Muscle of back (tissue), 11 donors: Measurements from ENCODE around the gene ATAD3C. TPM values are rescaled to one million over a fixed set of nuclear protein-coding genes. Genes with fewer than 3 reads are reported as not detected.
"Not testable (repeated sequence)": the region's sequence is repeated elsewhere in the genome, so short reads cannot be mapped to it uniquely, and the experiment has no call there.

Source experiments
- DNase-seq, 3 donors: peaks; one replicate each; pipeline versions ENCODE4 v3.0.0 to v3.0.0-alpha.2; 2013
- polyA plus RNA-seq, 10 donors: library from polyadenylated mRNA; unstranded; fragments of 120-200 nt; gene quantifications; one replicate each; pipeline ENCODE4 v1.2.1, GENCODE V29; 2013; ENCODE audit not compliant: insufficient read length in 10 of 10

ATAD3C gene
- polyA plus RNA-seq, 10 donors: 0.25 to 1.5 (median 0.61) TPM

DNA sequence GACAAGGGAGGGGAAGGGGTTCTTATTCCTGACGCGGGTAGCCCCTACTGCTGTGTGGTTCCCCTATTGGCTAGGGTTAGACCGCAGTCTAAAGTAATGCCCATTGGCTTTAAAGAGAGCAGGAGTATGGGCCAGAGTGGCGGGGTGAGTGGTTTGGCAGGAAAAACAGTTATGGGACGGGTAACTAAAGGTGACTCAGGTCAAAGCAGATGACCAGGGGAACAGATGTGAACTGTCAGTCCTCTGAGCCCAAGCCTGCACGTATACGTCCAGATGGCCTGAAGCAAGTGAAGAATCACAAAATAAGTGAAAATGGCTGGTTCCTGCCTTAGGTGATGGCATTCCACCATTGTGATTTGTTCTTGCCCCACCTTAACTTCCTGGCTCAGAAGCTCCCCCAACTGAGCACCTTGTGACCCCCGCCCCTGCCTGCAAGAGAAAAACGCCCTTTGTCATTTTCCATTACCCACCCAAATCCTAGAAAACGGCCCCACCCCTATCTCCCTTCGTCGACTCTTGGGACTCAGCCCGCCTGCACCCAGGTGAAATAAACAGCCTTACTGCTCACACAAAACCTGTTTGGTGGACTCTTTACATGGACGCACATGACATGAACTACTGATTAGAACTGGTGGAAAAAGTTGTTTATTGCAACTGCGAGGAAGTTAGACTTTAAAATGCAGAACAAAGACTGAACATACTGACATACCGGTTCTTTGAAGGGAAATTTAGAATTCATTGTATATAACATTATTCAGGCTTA, 21.3 kb downstream of the ATAD3C start:
- no peak for DNase-seq

DNA sequence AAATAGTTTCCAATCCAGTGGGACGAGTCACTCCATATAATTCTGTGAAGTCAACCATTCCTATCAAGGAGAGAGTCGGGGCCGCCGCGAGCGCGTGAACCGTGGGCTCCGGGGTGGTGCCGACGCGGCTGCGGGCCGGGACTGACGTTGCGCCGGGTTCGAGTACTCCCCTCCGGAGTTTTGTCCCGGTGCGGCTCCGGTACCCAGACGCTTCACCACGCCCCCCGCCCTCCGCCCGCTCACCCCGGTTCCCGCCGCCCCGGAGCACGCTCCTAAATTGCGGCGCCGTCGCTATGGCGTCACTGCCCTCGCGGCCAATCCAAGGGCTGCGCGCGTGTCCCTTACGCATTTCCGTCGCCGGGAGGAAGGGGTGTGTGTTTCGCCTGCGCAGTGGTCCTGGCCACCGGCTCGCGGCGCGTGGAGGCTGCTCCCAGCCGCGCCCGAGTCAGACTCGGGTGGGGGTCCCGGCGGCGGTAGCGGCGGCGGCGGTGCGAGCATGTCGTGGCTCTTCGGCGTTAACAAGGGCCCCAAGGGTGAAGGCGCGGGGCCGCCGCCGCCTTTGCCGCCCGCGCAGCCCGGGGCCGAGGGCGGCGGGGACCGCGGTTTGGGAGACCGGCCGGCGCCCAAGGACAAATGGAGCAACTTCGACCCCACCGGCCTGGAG, 22.0 kb downstream of the ATAD3C start, which contains the start of gene ATAD3B:
Gene ATAD3B, plus strand, starts transcription at position 377 of the 664 bp plus-strand sequence. Its CDS starts 120 bp downstream, at position 497.
- DNase-seq: peak; percentile 92 to 98 (median 96)

DNA sequence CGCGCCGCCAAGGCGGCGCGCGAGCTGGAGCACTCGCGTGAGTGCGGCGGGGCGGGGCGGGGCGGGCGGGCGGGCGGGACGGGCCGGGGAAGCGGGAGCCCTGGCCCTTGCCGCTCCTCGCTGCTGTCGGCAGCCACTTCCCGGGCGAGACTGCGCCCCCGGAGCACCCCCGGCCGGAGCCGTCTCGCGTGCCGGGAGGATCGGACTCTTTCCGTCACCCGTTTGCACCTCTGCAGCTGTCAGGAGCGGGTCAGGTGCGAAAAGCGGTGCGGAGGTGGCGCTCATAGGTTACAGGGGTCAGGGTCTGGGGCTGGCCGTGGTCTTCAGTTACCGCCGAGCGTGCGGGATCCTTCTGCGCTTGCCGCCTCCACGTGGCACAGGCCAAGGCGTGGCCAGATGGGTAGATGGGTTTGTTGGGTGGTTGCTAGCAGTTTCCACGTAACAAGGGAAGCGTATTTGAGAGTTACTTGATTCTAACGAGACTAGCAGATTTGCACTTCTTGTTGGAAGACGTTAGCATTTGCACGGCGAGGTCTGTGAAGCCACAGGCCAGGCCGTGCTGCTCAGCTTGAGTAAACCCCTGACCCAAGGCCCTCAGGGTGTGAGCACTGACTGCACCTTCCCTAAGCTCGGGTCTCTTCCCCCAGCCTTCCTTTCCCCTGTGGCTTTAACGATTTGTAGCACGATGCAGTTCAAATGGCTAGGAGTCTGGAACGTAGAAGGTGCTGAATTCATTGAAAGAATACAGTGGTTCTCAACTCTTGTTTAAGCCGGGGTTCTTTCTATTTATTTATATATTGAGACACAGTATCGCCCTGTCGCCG, 22.8 kb downstream of the ATAD3C start:
- DNase-seq: not testable (repeated sequence)

DNA sequence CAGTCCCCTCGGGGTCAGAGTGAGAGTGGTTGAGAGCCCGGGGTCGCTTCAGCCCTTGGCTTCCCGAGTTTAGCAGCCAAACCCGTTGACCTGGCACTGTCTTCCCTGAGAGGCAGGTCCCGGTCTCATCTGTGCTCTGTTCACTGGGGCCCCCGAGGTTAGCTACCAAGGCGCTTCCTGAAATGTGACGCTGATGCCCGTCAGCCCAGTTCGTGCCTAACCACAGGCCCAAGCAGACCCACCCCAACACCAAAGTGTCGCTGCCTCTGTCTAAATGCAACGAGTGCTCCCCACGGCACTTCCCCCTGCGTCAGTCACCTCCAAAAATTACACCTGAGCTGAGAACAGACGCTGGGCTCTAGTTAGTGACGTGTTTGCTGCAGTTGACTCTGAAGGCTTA, 26.5 kb downstream of the ATAD3C start:
- not testable (repeated sequence) for DNase-seq

DNA sequence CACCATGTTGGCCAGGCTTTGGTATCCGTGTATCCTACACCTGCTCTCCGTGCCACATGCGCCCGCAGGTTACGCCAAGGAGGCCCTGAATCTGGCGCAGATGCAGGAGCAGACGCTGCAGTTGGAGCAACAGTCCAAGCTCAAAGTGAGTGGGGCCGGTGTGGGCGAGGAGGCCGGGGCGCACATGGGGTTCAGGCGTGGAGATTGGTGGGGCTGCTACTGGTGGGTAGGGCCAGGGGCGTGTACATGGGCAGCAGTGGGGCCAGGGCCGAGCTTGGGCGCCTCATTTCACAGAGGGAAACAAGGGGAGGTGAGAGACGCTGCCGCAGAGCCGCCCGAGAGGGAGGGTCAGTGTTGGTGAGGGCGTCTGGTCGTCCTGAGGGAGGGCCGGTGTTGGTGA, 27.7 kb downstream of the ATAD3C start:
- DNase-seq: no peak

DNA sequence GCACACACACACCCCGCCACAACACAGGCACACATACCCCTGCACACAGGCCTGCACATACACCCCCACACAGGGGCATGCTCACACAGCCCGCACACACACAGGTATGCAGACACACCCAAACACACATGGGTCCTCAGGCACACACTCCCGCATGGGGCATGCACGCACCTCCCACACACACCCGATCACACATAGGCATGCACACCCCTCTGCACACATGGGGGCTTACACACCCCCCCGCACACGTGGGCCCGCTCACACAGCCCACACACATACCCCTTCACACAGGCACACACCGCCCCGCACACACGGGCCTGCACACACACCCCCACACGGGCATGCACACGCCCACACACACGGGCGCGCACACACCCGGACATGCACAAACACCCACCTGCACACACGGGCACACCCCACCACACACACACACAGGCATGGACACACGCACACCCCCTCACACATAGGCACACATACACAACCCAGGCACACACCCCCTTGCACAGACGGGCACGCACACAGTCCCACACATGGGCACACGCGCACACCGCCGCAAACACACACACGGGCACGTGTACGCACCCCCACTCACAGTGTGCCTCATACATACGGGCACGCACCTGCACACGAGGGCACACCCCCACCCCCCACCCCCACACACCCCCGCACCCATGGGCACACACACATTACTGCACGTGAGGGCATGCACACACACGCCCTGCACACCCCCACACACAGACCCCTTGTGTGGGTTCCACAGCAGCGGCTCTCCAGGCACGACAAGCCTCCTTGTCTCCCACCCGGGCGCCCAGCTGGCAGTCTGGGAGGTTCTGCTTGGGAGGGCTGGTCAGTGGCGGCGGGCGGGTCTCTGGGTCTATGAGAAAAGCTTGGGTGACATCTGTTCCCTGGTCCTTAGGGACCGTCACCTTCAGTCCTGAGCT, 30.3 kb downstream of the ATAD3C start:
- DNase-seq: no peak

DNA sequence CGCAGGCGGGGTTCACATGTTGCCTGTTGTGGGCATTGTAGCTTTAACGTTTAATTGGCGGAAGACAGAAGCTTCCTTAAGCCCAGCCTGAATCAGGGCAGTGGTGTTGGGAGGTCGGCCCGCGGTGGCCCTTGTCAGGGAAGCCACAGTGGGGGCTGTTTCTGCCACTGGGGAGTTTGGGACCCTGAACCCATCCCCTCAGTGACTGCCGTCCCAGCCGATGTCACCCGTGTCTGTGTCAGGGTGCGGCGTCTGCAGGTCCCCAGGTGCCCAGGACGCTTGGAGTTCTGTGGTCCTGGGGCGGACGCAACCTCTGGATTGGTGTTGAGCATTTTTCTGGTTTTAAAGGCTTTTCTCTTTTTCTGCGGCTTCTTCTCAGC, 31.0 kb downstream of the ATAD3C start:
- DNase-seq: not testable (repeated sequence)

DNA sequence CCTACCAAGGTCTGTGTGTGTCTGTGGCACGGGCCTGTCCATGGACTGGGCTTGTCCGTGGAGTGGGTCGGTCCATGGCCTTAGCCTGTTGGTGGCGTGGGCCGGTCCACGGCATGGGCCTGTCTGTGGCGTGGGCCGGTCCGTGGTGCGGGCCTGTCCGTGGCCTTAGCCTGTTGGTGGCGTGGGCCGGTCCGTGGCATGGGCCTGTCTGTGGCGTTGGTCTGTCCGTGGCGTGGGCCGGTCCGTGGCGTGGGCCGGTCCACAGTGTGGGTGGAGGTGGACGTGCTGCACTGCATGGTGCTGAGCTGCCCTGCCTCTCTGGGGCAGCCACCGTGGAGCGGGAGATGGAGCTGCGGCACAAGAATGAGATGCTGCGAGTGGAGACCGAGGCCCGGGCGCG, 32.3 kb downstream of the ATAD3C start:
- DNase-seq: not testable (repeated sequence)

DNA sequence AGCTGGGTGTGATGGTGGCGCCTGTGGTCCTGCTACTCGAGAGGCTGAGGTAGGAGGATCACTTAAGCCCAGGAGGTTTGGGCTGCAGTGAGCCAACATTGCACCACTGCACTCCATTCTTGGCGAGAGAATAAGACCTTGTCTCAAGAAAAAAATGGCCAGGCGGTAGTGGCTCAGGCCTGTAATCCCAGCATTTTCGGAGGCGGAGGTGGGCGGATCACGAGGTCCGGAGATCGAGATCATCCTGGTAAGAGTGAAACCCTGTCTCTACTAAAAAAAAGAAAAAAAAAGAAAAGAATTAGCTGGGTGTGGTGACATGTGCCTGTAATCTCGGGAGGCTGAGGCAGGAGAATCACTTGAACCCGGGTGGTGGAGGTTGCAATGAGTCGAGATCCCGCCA, 33.4 kb downstream of the ATAD3C start:
- no peak for DNase-seq

DNA sequence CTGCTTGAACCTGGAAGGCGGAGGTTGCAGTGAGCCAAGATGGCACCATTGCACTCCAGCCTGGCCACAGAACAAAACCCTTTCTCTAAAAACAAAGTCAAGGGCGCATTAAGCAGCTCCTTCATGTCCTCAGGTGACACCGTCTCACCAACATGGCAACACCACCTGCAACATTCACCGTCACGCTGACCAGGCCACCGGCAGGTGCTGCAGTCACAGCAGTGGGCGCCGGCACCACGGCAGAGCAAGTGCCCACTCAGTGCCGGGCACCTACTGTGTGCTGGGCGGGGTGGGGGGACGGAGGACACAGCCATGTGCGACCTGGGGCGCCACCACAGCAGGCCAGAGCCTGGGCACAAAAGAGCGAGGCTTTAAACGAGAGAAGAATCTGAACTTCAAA, 34.2 kb downstream of the ATAD3C start:
- no peak for DNase-seq

DNA sequence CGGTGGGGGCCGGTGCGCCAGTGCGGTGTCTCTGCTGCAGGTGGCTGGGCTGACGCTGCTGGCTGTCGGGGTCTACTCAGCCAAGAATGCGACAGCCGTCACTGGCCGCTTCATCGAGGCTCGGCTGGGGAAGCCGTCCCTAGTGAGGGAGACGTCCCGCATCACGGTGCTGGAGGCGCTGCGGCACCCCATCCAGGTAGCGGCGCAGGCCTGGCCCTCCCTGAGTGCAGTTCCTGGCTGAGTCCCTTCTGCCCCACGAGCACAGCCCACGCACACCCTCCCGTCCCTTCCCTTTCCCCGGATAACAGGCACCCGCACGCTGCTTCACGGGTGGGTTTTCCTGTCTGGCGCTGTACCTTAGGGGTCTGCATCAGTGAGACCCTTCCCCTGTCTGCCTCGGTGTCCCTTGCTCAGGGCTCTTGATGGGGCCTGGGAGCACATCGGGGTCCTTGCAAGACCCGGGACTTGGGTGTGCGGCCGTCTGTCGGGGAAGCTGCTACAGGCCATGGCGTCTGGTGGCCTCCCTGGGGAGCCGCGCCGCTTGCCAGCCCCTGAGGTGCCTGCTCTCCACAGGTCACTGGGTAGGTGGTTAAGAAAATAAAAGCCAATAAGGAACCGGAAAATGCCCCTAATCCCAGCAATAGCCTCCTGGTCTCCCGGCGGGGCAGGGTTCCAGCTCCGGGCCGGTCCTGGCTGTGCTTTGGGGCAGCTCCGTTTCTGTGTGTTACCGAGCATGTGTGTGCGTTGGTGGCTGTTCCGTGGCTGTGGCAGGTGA, 35.7 kb downstream of the ATAD3C start:
- DNase-seq: not testable (repeated sequence)

DNA sequence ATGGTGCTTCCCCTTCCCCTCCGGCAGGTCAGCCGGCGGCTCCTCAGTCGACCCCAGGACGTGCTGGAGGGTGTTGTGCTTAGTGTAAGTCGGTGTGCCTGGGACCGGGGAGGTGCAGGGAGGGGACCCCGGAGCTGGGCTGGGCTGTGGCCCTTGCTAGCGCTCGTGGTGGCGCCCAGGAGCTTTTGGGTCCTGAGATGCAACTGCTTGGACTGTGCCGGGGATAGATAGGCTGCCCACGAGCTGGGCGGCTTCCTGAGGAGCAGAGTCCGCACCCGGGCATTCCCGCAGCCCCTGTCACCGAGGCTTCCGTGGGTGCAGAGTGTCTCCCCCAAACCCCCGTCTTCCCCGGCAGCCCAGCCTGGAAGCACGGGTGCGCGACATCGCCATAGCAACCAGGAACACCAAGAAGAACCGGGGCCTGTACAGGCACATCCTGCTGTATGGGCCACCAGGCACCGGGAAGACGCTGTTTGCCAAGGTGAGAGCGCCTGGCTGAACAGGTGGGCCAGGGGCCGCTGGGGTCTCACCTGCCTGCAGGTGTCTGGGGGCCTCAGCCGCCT, 36.3 kb downstream of the ATAD3C start:
- not testable (repeated sequence) for DNase-seq

DNA sequence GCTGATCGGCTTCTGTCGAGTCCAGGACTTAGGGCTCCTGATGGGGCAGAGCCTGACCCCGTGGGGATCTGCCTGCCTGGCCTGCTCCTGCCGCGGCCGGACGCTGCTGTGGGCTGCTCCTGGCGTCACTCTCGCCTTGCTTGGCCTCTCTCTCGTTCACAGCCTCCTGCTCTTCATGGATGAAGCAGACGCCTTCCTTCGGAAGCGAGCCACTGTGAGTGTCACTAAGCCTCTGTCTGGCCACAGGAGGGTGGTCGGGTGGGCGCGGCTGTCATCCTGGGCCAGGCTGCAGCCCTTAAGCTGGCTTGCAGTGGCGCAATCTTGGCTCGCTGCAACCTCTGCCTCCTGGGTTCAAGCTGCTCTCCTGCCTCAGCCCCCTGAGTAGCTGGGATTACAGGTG, 38.2 kb downstream of the ATAD3C start:
- no peak for DNase-seq

DNA sequence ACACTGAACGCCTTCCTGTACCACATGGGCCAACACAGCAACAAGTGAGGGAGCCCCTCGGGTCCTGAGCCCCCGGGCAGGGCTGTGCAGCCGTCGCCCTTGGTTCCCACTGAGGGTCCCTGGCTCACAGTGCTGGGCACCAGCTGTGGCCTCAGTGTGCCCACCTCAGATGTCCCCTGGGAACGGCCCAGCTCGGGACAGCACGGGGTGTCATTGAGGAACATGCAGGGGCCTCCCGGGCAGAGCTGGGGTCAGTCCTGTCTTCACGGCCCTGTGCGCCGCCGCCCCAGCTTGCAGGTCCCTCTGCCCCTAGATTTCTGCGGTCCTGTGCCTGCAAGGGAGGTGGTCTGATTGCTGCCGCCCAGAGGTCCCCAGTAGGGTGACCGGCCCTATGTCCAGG, 39.7 kb downstream of the ATAD3C start:
- DNase-seq: no peak

DNA sequence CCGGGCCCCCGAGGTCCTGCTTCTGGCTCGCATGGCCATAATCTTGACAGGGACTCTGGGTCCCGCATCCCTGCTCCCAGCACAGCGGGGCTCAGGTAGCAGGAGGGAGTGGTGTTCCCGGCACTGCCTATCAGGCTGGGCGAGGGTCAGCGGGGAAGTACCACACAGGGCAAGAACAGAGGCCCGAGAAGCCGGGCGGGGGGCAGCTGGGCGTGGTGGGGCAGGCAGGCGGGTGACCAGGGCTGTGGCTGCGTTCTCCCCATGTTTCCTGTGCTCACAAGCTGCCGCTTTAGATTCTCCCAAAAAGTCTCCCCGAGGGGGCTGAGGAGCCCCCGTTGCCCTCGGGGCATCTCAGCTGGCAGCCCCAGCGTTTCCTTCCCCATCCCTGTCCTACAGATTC, 40.4 kb downstream of the ATAD3C start:
- DNase-seq: no peak

DNA sequence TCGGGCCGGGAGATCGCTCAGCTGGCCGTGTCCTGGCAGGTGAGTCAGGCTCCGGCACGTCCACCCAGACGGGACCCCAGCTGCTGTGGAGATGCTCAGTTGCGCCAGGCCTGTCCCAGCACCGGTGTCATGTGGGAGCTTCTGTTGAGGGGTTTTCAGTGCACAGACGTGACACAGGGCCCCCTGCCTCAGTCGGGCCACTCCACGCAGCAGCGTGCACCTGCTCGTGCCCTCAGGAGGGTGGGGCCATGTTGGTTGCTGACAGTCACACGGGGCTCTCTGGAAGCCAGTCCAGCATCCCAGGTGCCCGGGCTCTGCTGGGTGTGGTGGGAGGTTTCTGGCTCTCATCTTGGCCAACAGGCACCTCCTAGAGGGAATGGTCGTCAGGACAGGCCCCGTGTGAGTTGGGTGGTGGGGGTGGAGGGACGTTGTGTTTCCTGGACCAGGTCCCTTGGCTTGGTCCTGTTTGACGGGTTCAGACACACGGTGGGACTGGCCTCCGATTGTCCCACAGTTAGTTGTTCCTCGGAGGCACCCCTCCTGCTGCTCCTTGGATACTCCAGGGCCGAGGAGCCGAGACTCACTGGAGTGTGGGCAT, 41.2 kb downstream of the ATAD3C start:
- DNase-seq: no peak

DNA sequence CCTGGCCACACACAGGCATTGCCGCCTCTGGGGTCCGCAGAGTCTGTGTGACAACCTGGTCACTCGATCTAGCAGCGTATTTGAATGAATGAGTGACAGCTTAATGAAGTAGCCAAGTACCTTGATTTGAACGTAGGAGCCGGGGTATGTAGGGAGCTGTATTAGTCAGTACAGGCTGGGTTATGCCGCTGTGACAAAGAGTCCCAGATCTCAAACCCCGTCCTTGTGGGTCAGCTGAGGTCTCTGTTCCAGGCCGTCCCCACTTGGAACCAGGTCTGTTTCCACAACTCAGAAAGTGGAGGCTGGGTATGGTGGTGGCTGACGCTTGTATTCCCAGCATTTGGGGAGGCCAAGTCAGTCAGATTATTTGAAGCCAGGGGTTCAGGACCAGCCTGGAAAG, 42.1 kb downstream of the ATAD3C start:
- DNase-seq: no peak

DNA sequence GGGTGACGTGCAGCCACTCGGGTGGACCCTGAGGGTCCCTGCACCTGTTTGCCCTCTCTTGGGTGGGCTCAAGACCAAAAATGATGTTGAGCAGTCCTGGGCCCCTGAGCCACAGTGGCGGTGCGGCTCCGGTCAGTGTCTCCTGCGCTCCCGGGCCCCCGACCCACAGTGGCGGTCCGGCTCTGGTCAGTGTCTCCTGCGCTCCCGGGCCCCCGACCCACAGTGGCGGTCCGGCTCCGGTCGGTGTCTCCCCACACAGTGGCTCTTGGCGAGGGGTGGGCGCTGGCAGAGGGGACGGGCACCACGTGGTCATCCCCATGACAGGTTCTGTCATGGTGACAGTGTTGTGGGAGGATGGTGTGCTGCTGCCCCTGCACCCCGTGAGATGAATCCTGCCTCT, 44.8 kb downstream of the ATAD3C start:
- DNase-seq: not testable (repeated sequence)

DNA sequence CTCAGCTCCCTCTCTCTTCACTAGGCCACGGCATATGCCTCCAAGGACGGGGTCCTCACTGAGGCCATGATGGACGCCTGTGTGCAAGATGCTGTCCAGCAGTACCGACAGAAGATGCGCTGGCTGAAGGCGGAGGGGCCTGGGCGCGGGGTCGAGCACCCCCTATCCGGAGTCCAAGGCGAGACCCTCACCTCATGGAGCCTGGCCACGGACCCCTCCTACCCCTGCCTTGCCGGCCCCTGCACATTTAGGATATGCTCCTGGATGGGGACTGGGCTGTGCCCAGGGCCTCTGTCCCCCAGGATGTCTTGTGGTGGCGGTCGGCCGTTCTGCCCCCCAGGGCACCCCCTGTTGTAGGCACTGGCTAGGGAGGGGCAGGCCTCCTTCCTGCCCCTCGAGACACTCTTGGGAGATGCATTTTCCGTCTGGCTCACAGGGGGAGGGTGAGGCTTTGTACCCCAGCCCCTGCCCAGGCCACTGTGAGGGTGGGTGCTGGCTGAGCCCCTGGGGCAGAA, 46.0 kb downstream of the ATAD3C start:
- not testable (repeated sequence) for DNase-seq
